Chondrocyte (in vitro differentiated cells): Measurements from ENCODE around the gene C12orf42. TPM values are rescaled to one million over a fixed set of nuclear protein-coding genes. Genes with fewer than 3 reads are reported as not detected.

Experiments used
- DNase-seq: peaks from one replicate; pipeline ENCODE4 v3.0.0; 2021; ENCODE audit warnings: mixed read lengths, low spot score
- H3K27ac Mint-ChIP-seq: one replicate; pipeline ENCODE4 v1.8.0; 2021; ENCODE audit warnings: mild to moderate bottlenecking, moderate library complexity, mixed read lengths; ENCODE audit not compliant: unreplicated experiment
- H3K27me3 Mint-ChIP-seq: 2 replicates; pipeline ENCODE4 v1.8.0; 2021; ENCODE audit warnings: low read depth, mixed read lengths
- H3K36me3 Mint-ChIP-seq: 2 replicates; pipeline ENCODE4 v1.8.0; 2021; ENCODE audit warnings: low read depth, mixed read lengths
- H3K4me1 Mint-ChIP-seq: 2 replicates; pipeline ENCODE4 v1.8.0; 2021; ENCODE audit warnings: low read depth, mild to moderate bottlenecking, mixed read lengths
- H3K4me3 Mint-ChIP-seq: one replicate; pipeline ENCODE4 v1.8.0; 2021; ENCODE audit warnings: mild to moderate bottlenecking, moderate library complexity, mixed read lengths; ENCODE audit not compliant: unreplicated experiment
- H3K9me3 Mint-ChIP-seq: 2 replicates; pipeline ENCODE4 v1.8.0; 2021; ENCODE audit warnings: low read depth, mixed read lengths
- total RNA-seq: library from RNA; stranded (reverse); gene quantifications from 3 replicates; pipeline ENCODE4 v1.2.1, GENCODE V29; 2021
- TF ChIP-seq, protein P1 (sequence below): fragments of 200-600 bp; sonication (generic); IDR thresholded peaks from 2 replicates; pipeline ENCODE4 v1.5.0; 2021; ENCODE audit warnings: antibody characterized with exemption, mild to moderate bottlenecking, moderate library complexity

C12orf42 gene
- total RNA-seq, 1 donor from 2014 or later: not detected

DNA sequence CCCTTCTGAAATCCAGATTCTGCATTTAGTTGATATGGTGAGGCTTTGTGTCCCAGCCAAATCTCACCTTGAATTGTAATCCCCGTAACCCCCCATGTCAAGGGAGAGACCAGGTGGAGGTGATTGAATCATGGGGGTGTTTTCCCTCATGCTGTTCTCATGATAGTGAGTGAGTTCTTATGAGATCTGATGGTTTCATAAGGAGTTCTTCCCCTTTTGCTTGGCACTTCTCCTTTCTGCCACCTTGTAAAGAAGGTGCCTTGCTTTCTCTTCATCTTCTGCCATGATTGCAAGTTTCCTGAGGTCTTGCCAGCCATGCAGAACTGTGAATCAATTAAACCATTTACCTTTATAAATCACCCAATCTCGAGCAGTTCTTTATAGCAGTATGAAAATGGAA is 23.1 kb upstream of the C12orf42 start:
- DNase-seq: no peak
- Mint-ChIP-seq H3K9me3 (no peaks in the 10 kb centered on the region), H3K36me3 (no peaks in the 10 kb centered on the region), H3K4me3 (no peak overlapping the region), H3K27me3 (peaks cover 15% of the 10 kb centered on the region), H3K4me1 (no peaks in the 10 kb centered on the region), H3K27ac (no peak overlapping the region)
- TF ChIP-seq, protein P1, sequence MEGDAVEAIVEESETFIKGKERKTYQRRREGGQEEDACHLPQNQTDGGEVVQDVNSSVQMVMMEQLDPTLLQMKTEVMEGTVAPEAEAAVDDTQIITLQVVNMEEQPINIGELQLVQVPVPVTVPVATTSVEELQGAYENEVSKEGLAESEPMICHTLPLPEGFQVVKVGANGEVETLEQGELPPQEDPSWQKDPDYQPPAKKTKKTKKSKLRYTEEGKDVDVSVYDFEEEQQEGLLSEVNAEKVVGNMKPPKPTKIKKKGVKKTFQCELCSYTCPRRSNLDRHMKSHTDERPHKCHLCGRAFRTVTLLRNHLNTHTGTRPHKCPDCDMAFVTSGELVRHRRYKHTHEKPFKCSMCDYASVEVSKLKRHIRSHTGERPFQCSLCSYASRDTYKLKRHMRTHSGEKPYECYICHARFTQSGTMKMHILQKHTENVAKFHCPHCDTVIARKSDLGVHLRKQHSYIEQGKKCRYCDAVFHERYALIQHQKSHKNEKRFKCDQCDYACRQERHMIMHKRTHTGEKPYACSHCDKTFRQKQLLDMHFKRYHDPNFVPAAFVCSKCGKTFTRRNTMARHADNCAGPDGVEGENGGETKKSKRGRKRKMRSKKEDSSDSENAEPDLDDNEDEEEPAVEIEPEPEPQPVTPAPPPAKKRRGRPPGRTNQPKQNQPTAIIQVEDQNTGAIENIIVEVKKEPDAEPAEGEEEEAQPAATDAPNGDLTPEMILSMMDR: no peak

DNA sequence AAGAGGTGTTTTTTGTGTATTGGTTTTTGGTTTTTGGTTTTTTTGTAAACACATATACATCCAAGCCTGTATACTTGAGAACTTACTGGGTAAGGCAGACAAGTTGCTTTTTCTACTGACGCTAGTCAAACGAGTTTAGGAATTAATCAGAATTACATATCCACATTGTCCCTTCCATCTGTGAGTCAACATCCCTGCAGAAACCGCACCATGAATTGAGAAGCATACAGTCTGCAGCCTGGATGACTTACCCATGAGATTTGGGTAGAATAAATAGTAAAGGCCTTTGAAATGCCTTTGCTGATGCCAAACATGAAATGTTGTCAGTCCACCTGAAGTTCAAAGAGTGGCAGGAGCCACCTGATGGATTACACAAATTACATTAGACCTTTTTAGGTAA is 21.4 kb upstream of the C12orf42 start:
- Mint-ChIP-seq H3K4me3 (no peak overlapping the region), H3K4me1 (no peaks in the 10 kb centered on the region), H3K36me3 (no peaks in the 10 kb centered on the region), H3K27me3 (peaks cover 20% of the 10 kb centered on the region), H3K9me3 (no peaks in the 10 kb centered on the region), H3K27ac (no peak overlapping the region)
- TF ChIP-seq, protein P1: no peak
- no peak for DNase-seq

DNA sequence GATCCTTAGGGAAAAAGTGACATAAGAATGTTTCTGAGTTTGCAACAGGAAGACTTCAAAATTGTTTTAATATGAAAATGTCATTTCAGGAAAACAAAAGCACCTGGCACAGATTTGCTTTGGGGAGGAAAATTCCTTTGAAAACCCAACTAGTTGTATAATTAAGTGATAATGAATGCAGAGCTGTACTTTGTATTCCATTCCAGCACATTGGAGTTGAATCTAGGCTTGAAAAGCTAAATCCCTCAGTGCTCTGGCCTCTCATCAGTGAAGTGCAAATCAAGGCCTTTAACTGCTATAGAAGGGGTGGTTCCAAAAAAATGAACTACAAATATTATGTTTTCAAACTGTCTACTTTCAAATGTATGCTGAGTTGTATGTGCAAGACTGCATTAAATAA is 19.6 kb upstream of the C12orf42 start:
- no peak for DNase-seq
- no peak overlapping the region for H3K4me3 Mint-ChIP-seq
- TF ChIP-seq, protein P1: no peak
- no peak overlapping the region for H3K27ac Mint-ChIP-seq
- H3K27me3 Mint-ChIP-seq: peaks cover 18% of the 10 kb centered on the region
- no peaks in the 10 kb centered on the region for H3K36me3 Mint-ChIP-seq
- H3K9me3 Mint-ChIP-seq: no peaks in the 10 kb centered on the region
- no peaks in the 10 kb centered on the region for H3K4me1 Mint-ChIP-seq

DNA sequence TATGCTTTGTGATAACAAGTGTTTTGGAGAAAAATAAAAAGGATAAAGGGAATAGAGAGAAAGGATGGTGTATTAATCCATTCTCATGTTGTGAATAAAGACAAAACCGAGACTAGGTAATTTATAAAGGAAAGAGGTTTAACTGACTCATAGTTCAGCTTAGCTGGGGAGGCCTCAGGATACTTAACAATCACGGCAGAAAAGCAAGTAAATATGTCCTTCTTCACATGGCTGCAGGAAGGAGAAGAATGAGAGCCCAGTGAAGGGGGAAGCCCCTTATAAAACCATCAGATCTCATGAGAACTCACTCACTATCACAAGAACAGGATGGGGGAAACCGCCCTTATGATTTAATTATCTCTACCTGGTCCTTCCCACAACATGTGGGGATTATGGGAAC is 18.1 kb upstream of the C12orf42 start:
- H3K9me3 Mint-ChIP-seq: no peaks in the 10 kb centered on the region
- H3K4me1 Mint-ChIP-seq: no peaks in the 10 kb centered on the region
- DNase-seq: no peak
- H3K27ac Mint-ChIP-seq: no peak overlapping the region
- TF ChIP-seq, protein P1: no peak
- H3K4me3 Mint-ChIP-seq: no peak overlapping the region
- H3K27me3 Mint-ChIP-seq: peaks cover 22% of the 10 kb centered on the region
- no peaks in the 10 kb centered on the region for H3K36me3 Mint-ChIP-seq

DNA sequence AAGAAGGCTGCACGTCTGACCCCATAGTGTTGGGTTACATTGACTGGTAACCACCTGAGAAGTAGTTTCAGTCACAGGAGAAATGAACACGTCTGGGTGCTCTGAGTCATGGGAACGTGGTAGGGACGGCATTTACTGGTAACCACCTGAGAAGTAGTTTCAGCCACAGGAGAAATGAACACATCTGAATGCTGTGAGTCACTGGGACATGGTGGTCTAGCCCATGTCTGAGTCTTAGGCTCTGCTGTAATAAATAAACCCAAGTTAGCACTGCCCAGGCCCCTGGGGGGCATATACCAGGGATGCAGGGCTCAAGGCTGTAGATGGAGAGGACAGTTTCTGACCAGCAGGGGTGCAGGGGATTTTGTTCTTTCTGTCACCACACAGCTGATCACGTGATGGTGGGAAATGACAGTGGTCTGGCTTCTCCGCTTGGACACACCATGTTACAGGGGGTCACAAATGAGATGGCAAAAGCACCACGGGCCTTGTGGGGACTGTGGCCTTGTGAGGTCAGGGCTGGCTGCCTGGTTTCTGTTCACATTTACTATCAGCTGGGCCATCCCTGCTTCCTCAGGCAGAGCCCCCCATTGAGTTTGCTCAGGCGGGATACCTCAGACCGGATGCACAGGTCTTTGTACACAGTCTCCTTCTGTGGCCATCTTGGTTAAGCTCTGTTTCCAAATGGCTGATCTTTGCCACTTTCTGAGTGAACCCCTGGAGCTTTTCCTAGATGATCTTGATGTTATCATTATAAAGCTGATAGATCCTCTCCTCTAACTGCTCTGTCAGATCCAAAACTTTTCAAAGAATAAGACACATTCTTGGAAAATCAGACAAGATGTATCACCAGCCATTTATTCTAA is 9.8 kb upstream of the C12orf42 start:
- no peak overlapping the region for H3K27ac Mint-ChIP-seq
- H3K4me1 Mint-ChIP-seq: no peaks in the 10 kb centered on the region
- H3K4me3 Mint-ChIP-seq: no peak overlapping the region
- H3K27me3 Mint-ChIP-seq: peaks cover 26% of the 10 kb centered on the region
- no peaks in the 10 kb centered on the region for H3K9me3 Mint-ChIP-seq
- no peak for DNase-seq
- H3K36me3 Mint-ChIP-seq: no peaks in the 10 kb centered on the region
- TF ChIP-seq, protein P1: no peak
